IPS DF 19.7 (cell line): ENCODE measurements around the gene PBX3.

Source experiments
- DNase-seq: peaks from one replicate; pipeline ENCODE4 v3.0.0-alpha.2; 2013; ENCODE audit warnings: low read depth, low spot score

Gene PBX3

DNA sequence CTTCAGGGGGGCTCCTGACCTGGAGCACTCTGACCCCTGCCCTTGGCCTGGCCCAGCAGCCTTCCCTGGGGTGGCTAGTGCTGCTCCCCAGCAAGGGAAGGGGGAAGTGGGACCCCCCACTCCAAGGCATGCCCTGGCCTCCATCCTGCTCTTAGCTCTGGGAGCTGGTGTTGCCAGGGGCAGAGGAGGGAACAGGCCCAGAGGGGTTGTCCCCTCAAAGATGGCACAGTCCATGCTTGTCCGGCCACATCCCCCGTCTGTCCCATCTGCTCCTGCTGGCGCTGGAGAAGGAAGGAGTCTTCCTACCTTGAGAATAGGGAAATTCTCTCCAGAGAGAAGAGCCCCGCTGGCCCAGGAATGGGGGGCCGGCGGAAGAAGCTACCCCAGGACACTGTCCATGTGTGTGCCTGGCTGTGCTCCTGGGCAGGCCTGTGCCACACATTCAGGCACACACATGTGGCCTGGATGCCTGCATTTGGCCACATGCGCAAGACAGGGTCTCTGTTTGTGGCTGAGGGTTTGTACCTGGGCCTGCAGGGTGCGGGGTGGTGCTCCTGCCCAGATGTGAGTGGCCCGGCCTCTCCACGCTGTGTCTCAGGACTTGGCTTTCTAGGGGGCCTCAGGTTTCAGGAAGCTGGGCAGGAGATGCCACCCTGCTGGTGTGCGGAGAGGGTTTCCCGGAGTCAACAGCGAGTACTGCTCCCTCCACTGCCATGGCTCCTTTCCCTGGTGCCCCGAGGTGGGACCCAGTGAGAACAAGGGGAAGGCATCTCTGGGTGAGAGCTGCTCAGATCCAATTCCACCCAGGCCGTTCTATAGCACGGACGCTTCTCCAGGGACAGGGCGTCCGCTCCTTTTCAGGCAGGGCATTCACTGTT is 247.1 kb downstream of the PBX3 start:
- DNase-seq = no peak

DNA sequence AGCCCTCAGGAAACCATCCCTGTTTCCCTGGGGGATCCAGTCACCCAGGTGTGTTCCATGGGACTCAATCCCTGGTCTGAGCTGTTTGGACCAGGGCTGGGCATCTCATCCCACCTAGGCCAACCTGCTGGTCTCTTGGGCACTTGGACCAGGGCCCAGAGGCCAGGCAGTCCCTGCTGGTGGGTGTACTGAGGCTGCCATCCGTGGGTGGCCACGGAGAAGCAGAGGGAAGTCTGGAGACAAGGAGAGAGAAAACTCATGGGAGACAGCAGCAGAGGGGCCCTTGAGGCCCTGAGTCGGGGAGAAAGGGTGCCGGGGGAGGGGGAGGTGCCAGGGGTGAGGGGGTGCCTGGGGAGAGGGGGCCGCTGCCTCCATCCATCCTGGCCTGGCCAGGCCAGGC is 247.8 kb downstream of the PBX3 start:
- no peak for DNase-seq

DNA sequence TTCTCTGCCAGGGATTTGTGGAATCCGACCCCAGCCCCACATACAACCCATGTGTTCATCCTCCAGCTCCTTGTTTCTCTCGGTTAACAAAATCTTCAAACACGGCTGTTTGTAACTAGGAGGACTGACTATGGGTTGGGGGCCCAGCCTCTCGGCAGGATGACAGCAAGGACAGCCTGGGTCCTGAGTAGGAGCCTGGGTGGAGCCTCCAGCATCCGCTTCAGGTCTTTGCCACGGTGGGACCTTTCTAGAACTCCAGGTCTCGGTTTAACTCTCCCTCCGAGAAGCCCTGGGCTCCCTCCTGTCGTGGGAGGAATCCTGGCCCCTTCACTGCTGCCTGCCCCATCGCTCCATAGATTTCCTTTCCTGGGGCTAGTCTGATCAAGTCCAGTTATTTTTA is 248.5 kb downstream of the PBX3 start:
- no peak for DNase-seq

DNA sequence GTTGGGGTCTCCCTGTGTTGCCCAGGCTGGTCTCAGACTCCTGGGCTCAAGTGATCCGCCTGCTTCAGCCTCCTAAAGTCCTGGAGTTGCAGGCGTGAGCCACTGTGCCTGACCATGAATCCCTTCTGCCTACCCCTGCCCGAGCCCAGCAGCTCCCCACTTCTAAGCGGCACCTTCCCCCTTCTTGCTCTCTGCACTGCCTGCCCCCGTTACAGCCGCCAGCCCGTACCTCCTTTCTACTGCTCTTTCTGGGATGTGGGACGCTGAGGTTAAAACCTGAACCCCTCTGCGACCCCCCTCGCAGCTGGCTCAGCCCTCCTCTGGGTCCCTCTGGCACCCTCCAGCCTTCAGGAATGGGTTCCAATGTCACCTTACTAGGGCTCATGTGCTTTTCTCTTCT is 249.6 kb downstream of the PBX3 start:
- no peak for DNase-seq

DNA sequence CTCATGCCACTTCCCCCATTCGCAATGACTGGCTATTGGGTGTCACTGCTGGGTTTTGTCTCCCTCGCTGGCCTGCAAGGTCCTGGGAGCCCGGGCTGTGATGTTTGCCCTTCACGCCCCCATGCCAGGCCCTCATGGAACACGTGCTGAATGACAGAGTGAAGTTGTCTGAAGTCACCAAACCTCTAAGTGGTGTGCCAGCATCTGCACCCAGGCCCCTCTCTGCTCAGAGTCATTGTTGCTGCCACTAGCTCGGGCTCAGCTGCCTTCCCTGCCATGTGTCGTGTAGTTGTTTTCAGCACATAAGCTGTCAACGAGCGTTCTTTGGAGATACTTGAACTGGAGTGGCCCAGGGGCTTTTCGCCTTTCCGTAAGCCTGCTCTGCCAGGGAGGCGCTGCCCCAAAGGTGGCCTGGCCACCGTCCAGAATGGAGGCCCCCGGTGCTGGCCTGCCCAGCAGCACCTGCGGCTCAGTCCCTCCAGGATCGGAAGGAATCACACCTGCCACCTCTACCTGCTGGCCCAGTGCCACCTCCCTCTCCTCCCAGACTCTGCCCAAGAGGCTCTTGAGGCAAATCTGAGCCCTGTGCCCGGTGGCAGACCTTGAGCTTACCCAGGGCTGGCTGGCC is 250.1 kb downstream of the PBX3 start:
- DNase-seq = no peak

DNA sequence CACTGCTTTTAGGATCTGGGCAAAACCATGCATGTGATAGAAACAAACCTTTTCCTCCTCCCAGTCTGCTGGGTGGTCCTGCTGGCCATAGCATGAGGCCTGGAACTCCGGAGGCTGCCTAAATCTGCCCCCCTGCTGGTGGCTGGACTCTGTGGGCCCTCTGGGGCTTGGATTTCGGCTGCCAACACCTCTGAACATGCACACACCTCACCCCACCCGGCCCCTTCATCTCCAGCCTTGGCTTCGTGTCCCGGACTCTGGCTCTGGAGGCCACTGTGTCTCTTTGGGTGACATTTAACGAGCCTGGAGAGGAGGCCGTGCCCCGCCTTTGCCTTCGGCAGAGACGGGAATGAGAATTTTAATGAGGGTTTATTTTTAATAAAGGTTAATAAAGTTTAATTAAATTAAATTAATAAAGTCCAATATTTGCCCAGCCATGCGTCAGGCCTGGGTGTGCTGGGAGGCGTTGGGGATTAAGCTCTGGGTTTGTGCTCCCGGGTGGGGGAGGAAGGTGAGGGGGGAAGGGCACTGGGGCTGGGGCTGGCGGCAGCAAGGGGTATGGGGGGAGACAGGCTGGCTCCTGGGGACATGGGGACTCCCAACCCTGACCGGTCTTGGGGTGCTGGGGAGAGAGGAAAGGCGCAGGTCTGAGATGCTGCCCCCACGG is 251.8 kb downstream of the PBX3 start:
- no peak for DNase-seq

DNA sequence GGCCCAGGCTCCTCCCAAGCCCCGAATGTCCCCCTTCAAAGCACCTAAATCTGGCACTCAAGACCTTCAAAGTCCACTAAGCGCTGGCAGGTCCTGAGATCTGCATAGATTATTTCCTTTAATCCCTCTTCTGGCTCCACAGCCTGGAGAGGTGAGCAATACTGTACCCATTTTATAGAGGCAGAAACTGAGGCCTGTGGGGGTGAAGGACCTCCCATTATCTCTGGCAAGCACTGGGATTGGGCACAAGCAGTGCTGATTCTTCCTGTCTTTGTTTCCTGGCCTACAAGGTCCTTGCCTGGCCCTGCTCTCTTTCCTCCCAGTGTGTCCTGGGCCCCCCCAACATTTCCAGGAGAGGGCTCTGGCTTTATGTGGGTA is 252.3 kb downstream of the PBX3 start:
- DNase-seq = no peak

DNA sequence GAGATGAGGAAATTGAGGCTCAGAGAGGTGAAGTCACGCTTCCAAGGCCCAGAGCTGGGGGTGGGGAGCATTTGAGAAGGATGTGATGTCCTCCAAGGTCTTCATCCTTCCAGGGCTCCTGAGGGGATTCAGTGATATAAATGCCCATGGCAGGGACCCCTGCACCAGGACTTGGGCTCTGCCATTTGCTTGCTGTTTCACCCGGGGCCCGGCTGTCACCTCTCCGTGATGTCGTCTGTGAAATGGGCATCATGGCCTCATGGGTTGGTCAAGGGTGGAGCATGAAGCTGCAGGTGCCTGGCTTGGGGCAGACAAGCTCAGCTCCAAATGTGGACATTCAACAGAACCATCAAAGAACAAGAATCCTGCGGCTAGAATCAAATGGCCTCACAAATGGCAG is 253.1 kb downstream of the PBX3 start:
- no peak for DNase-seq

DNA sequence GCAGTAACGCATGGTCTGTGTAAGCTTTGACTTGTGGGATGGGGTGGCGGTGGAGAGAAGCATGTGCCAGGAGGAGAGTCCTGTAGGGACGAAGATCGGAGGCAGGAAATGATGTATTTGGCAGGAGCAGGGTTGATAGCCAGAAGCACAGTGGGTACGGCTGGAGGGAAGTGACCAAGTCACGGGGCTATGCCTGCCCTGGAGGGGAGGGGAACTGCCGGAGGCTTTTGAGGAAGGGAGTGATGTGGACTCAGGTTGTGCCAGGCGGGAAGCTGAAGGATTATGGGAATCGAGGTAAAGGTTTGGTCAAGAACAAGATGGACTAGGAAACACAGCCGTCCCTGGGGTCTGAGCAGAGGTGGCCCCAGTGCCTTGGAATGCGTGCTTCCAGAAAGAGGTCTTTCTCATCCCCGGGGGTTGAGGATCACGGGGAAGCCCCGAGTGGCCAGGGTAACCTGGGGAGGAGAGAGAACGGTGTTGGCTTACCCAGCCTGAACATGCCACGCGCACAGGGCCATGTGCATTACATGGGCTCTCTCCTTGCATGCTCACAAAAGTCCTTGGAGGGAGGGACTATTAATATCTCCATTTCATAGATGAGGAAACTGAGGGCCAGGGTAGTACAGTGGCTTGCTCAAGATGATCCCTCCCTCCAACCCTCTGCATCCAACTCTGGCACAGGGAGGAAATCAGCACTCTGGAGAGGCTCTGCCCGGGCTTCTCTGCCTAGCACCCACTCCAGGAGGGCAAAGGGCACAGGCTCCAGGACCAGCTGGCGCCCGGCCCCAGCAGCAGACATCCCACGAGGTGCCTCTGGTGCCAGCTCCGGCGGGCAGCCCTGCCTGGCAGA is 253.8 kb downstream of the PBX3 start:
- DNase-seq = no peak

DNA sequence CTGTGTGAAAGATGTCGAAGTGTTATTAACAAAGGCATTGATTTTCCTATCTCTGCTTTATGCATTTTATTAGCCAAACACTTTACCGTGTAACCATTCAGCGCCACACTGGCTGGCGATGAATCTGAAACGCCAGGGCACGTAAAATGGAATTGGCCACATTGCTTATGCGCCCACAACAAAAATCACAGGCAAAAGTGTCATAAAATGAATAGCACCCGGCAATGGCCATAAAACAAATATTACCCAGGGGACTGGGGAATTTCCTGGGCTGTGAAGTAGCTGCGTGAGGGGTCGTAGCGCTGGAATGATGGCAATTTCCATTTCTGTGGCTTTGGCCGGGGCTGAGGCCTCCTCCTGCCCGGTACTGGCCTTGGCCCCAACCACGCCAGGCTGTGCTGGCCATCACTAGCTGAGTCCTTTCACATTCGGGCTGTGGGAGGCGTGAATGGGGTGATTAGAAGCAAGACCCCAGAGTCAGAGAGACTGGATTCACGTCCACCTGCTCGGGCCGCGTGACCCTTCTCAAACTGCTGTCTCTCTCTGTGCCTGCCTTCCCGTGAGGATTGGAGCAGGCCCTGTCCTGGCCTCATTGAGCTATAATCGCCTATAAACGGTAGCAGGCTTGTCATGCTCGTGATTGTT is 254.5 kb downstream of the PBX3 start:
- DNase-seq = no peak

DNA sequence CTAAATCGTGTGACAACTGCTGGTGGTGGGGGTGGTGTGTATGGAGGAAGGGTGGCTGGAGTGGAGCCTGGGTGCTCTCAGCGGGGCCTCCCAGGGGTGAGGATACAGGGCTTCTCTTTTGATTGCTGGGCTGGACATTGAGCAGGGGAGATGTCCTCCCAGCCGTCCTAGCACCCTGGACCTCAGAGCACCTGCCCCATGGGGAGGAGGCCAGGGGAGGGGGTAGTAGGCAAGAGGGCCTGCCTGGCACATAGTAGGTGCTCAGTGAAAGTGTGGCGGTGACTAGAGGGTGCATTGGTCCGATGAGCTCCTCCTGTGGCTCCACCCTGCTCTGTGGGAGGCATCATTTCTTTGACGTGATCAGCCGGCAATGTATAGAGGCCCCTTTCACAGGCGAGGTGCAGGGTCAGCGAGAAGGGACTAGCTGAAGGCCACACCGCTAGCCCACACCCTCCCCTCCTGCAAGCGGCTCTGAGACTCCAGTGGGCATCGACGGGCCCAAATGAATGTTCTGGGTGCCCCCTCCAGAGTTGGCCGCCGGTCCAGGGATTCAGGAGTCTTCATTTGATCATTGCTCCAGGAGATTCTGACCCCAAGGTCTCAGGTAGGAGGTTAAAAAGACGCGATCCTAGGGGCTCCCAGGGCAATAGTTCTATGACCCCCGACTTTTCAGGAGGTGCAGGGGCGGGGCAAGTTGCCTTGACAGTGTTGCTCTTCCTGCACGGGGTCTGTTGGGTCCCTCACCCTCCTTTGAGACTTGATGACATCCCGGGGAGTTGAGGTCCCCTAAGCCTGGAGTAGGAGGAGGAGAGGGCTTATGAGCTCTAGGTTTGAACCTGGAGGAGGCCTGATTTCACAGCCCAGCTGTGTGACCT is 255.5 kb downstream of the PBX3 start:
- no peak for DNase-seq

DNA sequence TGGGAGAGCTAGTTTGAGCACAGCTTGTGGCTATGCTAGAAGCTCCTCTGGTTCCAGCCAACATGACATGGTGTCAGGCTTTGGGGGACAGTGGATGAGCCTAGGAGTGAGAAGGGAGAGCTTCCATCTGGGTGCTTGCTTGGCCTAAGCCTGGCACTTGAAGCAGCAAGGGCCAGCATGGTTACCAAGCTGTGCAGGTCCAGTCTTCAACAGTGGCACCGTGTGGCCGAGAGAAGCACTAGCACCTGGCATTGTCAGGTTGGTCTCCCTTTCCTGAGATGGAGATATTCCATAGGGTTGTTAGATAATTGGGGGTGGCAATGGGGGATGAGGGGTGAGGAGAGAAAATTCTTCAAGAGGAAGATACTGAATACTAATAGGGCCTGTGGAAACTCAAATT is 261.9 kb downstream of the PBX3 start:
- no peak for DNase-seq

DNA sequence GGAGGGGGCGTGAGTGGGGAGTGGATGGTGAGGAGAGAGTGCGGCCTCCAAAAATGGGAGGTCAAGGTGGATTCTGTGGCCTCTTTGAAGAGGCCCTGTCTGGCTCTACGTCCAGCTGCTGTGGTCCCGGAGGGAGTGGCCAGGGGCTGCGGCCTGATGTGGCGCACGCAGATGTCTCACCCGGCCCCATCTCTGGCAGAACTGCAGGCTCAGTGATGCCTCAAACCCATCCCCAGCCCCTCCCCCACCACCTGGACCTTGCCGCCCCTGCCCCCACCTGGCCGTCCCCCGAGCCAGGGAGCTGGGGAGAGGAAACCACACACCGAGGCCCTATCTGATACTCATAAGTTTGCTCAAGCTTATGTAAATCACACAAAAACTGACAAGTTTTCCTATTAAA is 267.6 kb downstream of the PBX3 start:
- DNase-seq = no peak

DNA sequence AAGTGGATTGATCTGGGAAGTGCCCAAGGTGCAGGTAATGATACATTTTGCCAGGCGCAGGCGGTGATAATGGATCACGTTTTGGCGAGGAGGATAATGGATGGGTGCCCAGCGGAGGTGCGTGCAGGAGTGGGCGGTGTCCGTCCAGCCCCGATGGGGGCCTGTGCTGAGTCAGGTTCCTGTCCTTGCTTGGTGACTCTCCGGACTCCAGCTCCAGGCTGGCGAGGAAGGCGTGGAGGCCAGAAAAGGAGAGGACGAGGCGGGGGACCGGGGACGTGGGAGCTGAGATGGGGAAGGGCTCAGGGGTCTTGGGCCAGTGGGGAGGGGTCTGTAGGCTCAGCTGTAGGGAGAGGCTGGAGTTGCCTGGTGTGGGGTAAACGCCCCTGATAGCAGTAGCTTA is 268.3 kb downstream of the PBX3 start:
- no peak for DNase-seq

DNA sequence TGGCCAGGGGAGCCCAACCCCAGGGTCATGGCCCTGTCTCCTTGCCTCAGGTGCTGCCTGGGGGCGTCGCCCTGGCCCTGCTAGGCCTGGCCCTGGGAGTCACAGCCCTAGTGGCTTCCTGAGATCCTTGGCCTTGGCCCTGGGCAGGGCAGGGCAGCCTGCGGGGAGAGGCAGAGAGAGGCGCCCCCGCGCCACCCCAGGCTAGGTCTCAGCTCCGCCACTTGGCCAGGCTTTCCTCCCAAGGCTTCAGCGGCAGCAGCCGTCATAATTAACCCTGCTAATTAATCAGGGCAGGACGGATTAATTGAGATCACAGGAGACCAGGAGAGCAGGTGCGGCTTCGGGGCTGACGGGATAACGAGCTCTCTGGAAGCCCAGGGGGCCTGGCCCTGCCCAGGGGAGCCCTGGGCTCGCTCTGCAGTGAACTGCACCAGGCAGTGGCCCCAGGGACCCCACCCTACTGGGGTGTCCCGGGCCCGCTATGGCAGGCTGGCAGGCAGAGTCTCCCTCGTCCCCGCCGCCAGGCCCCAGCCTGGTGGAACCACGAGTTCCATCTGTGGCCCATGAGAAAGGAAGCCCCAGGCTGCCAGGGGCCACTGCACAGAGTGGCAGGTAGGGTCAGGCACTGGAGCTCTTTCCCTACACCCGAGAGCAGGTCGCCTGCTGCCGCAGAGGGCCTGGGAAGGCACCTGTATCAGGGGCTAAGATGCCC is 269.6 kb downstream of the PBX3 start:
- no peak for DNase-seq
